Measurements from ENCODE around the gene RAB31.
A peak's percentile ranks its signal among the peaks of the same experiment; 100 is the strongest.

The RAB31 gene

GRCh38 chr18:9708057-9708433, at the start of gene RAB31:
Gene RAB31 (plus strand): TSS chr18:9708301. CDS start chr18:9708406, 105 bp downstream.
- Histone ChIP-seq H3K36me3 (replicated peaks) (no peaks in the 10 kb centered on the region), H3K4me3 (ENCODE audit: low read depth, low read length) (peak within 1 kb of the TSS; percentile 86), H3K27ac (peak within 1 kb of the TSS; percentile 88), H3K27me3 (replicated peaks) (no peaks in the 10 kb centered on the region)
- no peak for TF ChIP-seq CTCF (IDR thresholded peaks at IDR 0.05; ENCODE audit: low read depth, low read length, missing control alignments)
- in situ Hi-C loops (cut with HindIII; ENCODE audit: low pct_ligation_motif_present, low sequenced_read_pairs): no loop called here
- peak; percentile 54 for DNase-seq

- DNase-seq: no peak
- Histone ChIP-seq H3K4me3 (ENCODE audit: low read depth, low read length) (no peak overlapping the region), H3K27me3 (replicated peaks) (no peaks in the 10 kb centered on the region), H3K36me3 (replicated peaks) (no peaks in the 10 kb centered on the region), H3K27ac (no peak overlapping the region)
- in situ Hi-C loops (cut with HindIII; ENCODE audit: low pct_ligation_motif_present, low sequenced_read_pairs): no loop called here
- no peak for TF ChIP-seq CTCF (IDR thresholded peaks at IDR 0.05; ENCODE audit: low read depth, low read length, missing control alignments)
Measured at GRCh38 chr18:9659499-9660375, 48.4 kb upstream of the RAB31 start.

GRCh38 chr18:9661564-9661963, 46.5 kb upstream of the RAB31 start:
- Histone ChIP-seq H3K4me3 (ENCODE audit: low read depth, low read length) (no peak overlapping the region), H3K27me3 (replicated peaks) (no peaks in the 10 kb centered on the region), H3K36me3 (replicated peaks) (no peaks in the 10 kb centered on the region), H3K27ac (no peak overlapping the region)
- TF ChIP-seq CTCF (IDR thresholded peaks at IDR 0.05; ENCODE audit: low read depth, low read length, missing control alignments): peak; percentile 71
- no peak for DNase-seq
- in situ Hi-C loops (cut with HindIII; ENCODE audit: low pct_ligation_motif_present, low sequenced_read_pairs): no loop called here

GRCh38 chr18:9663377-9663776, 44.7 kb upstream of the RAB31 start:
- H3K36me3 ChIP-seq (replicated peaks): no peaks in the 10 kb centered on the region
- DNase-seq: no peak
- no peak overlapping the region for H3K4me3 ChIP-seq (ENCODE audit: low read depth, low read length)
- H3K27ac ChIP-seq: no peak overlapping the region
- in situ Hi-C loops (cut with HindIII; ENCODE audit: low pct_ligation_motif_present, low sequenced_read_pairs): no loop called here
- TF ChIP-seq CTCF (IDR thresholded peaks at IDR 0.05; ENCODE audit: low read depth, low read length, missing control alignments): no peak
- H3K27me3 ChIP-seq (replicated peaks): no peaks in the 10 kb centered on the region

- TF ChIP-seq CTCF (IDR thresholded peaks at IDR 0.05; ENCODE audit: low read depth, low read length, missing control alignments): no peak
- H3K4me3 ChIP-seq (ENCODE audit: low read depth, low read length): no peak overlapping the region
- no peaks in the 10 kb centered on the region for H3K36me3 ChIP-seq (replicated peaks)
- H3K27ac ChIP-seq: no peak overlapping the region
- H3K27me3 ChIP-seq (replicated peaks): no peaks in the 10 kb centered on the region
- in situ Hi-C loops (cut with HindIII; ENCODE audit: low pct_ligation_motif_present, low sequenced_read_pairs): no loop called here
- DNase-seq: no peak
Measured at GRCh38 chr18:9665314-9665713, 42.8 kb upstream of the RAB31 start.
